Neuronal stem cell (in vitro differentiated cells): ENCODE data around the gene PLXNA4.
"Not testable (repeated sequence)": the region's sequence is repeated elsewhere in the genome, so short reads cannot be mapped to it uniquely, and the experiment has no call there.

Experiments
- DNase-seq: peaks from one replicate; pipeline ENCODE4 v3.0.0-alpha.2; 2013; ENCODE audit warnings: low spot score
- H2AFZ ChIP-seq: one replicate; pipeline ENCODE4 v1.6.1; 2013; ENCODE audit warnings: mild to moderate bottlenecking, low read length, inconsistent platforms
- H2AK5ac ChIP-seq: 2 replicates; pipeline ENCODE4 v1.6.1; 2013; ENCODE audit warnings: low read depth, mild to moderate bottlenecking, inconsistent platforms, low read length, moderate library complexity, mixed read lengths
- H2BK120ac ChIP-seq: 2 replicates; pipeline ENCODE4 v1.6.1; 2013; ENCODE audit warnings: low read depth, mild to moderate bottlenecking, inconsistent platforms, low read length, moderate library complexity, mixed read lengths
- H2BK12ac ChIP-seq: one replicate; pipeline ENCODE4 v1.6.1; 2013; ENCODE audit warnings: low read length, inconsistent platforms
- H2BK15ac ChIP-seq: 2 replicates; pipeline ENCODE4 v1.6.1; 2013; ENCODE audit warnings: mild to moderate bottlenecking, low read length, inconsistent platforms, mixed read lengths
- H2BK5ac ChIP-seq: one replicate; pipeline ENCODE4 v1.6.1; 2013; ENCODE audit warnings: inconsistent platforms, mild to moderate bottlenecking, low read length, moderate library complexity
- H3K14ac ChIP-seq: one replicate; pipeline ENCODE4 v1.6.1; 2013; ENCODE audit warnings: low read length, inconsistent platforms
- H3K18ac ChIP-seq: 2 replicates; pipeline ENCODE4 v1.6.1; 2013; ENCODE audit warnings: low read length, inconsistent platforms
- H3K23ac ChIP-seq: 2 replicates; pipeline ENCODE4 v1.6.1; 2013; ENCODE audit warnings: low read depth, mild to moderate bottlenecking, mixed read lengths, low read length, inconsistent platforms; ENCODE audit not compliant: poor library complexity
- H3K27ac ChIP-seq: replicated peaks from 3 replicates; pipeline ENCODE4 v1.5.1; 2013; ENCODE audit warnings: low read length, inconsistent platforms
- H3K27me3 ChIP-seq, 3 experiments: 2 replicates each; pipeline ENCODE4 v1.6.1; 2013; ENCODE audit warnings: low read length in 3 of 3, mild to moderate bottlenecking in 2 of 3, inconsistent platforms in 1 of 3, low read depth in 1 of 3, mixed read lengths in 1 of 3, moderate library complexity in 1 of 3; ENCODE audit not compliant: control insufficient read depth in 3 of 3, insufficient read depth in 3 of 3
- H3K36me3 ChIP-seq, 2 donors: replicated peaks in 1 of 2; 2 replicates each; pipeline ENCODE4 v1.6.1; 2013; ENCODE audit warnings: low read length in 2 of 2; ENCODE audit not compliant: control insufficient read depth in 2 of 2, insufficient read depth in 2 of 2
- H3K4ac ChIP-seq: 2 replicates; pipeline ENCODE4 v1.6.1; 2013; ENCODE audit warnings: inconsistent platforms, mild to moderate bottlenecking, low read length, moderate library complexity
- H3K4me1 ChIP-seq, 2 donors: 1 replicate in 1 of 2; 2 replicates in 1 of 2; pipeline ENCODE4 v1.6.1; 2013; ENCODE audit warnings: low read length in 2 of 2, low read depth in 1 of 2; ENCODE audit not compliant: control insufficient read depth in 2 of 2, insufficient read depth in 1 of 2
- H3K4me2 ChIP-seq: one replicate; pipeline ENCODE4 v1.6.1; 2013; ENCODE audit warnings: mild to moderate bottlenecking, low read length, inconsistent platforms; ENCODE audit not compliant: insufficient read depth, poor library complexity, severe bottlenecking
- H3K4me3 ChIP-seq, 2 donors: 2 replicates each; pipeline ENCODE4 v1.5.1; 2013; ENCODE audit warnings: low read length in 2 of 2, mild to moderate bottlenecking in 2 of 2, inconsistent platforms in 1 of 2, moderate library complexity in 1 of 2
- H3K79me1 ChIP-seq: one replicate; pipeline ENCODE4 v1.6.1; 2013; ENCODE audit warnings: low read depth, mild to moderate bottlenecking, inconsistent platforms, low read length, moderate library complexity
- H3K9ac ChIP-seq: one replicate; pipeline ENCODE4 v1.6.1; 2013; ENCODE audit warnings: mild to moderate bottlenecking, low read depth, low read length, inconsistent platforms; ENCODE audit not compliant: poor library complexity
- H3K9me3 ChIP-seq, 2 donors: replicated peaks in 1 of 2; 2 replicates each; pipeline versions ENCODE3 to v1.6.1; 2013; ENCODE audit warnings: low read length in 2 of 2, mild to moderate bottlenecking in 2 of 2, inconsistent platforms in 1 of 2, low read depth in 1 of 2, mixed read lengths in 1 of 2, moderate library complexity in 1 of 2; ENCODE audit not compliant: control insufficient read depth in 2 of 2, insufficient read depth in 1 of 2
- H4K8ac ChIP-seq: one replicate; pipeline ENCODE4 v1.6.1; 2013; ENCODE audit warnings: low read depth, mild to moderate bottlenecking, inconsistent platforms, low read length, moderate library complexity
- H4K91ac ChIP-seq: one replicate; pipeline ENCODE4 v1.6.1; 2013; ENCODE audit warnings: low read length, low read depth, mild to moderate bottlenecking, inconsistent platforms; ENCODE audit not compliant: poor library complexity
- WGBS, 2 donors: extraction: QIAGEN DNeasy Blood & Tissue Kit; methylation state at CpG; one replicate each; pipeline ENCODE4 v1.1.7; 2013; ENCODE audit warnings: missing lambda C conversion rate in 2 of 2, mixed read lengths in 1 of 2; ENCODE audit not compliant: insufficient read length in 2 of 2, insufficient replicate concordance in 1 of 2; ENCODE audit errors: extremely low coverage in 2 of 2; 5-methylcytosine and 5-hydroxymethylcytosine counted together

The PLXNA4 gene

DNA sequence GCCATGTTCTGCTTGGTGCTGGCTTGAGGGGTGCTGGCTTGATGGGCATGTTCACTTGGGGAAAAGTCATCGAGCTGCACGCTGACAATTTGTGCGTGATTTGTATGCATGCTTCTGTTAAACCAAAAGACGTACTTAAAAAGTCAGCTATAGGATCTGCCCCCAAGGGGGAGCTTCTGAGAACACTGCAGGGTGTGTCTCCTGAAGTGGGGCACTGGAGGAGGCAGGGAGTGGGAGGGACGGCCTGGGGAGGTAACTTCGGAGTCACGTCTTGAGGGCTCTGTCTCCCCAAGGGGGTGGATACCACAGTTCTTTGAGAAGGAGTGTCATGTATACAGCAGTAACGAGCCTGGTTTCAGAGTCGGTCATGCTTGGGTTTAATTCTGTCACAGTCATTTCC lies 406.5 kb downstream of the PLXNA4 start:
- no CpG with 5 or more reads among the region's 9 CpGs for WGBS, 2 donors
- Histone ChIP-seq H3K27me3 (no peaks in the 10 kb centered on the region), H2BK15ac (no peak overlapping the region)

DNA sequence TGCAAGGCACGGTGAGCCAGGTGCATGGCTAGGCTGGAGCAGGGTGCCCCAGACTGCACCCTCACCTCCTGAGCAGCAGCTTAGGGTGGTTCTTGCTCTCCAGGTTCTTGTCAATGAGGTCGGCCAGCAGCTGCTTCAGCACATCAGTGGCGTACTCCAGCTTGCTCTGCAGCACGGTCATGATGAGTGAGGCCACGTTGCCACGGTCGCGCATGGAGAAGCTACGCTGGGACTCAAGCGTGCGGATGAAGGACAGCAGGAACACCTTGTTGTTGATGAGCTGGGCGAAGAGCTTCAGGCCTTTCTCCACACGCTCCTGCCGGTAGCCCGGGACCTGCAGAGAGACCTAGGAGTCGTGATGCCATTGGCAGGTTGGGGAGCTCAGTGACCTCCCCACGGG lies 408.0 kb downstream of the PLXNA4 start:
- no peaks in the 10 kb centered on the region for H3K27me3 ChIP-seq
- H2BK15ac ChIP-seq, result no peak overlapping the region
- no peak overlapping the region for H3K4ac ChIP-seq
- H2AK5ac ChIP-seq, result peak overlapping the region; percentile 24
- H3K27ac ChIP-seq, result no peak overlapping the region
- H4K91ac ChIP-seq, result no peak overlapping the region
- H2BK5ac ChIP-seq, result no peak overlapping the region
- H3K18ac ChIP-seq, result peak overlapping the region; percentile 58
- H3K9ac ChIP-seq, result no peak overlapping the region
- no peak for DNase-seq
- H4K8ac ChIP-seq, result no peak overlapping the region
- no peaks in the 10 kb centered on the region for H3K9me3 ChIP-seq
- WGBS, 2 donors, result no CpG with 5 or more reads among the region's 17 CpGs
- no peak overlapping the region for H3K14ac ChIP-seq
- H3K79me1 ChIP-seq, result no peaks in the 10 kb centered on the region
- no peak overlapping the region for H3K4me3 ChIP-seq
- H2AFZ ChIP-seq, result no peak overlapping the region
- H2BK12ac ChIP-seq, result no peak overlapping the region
- H2BK120ac ChIP-seq, result no peak overlapping the region
- H3K4me2 ChIP-seq, result no peak overlapping the region
- no peaks in the 10 kb centered on the region for H3K36me3 ChIP-seq
- peak overlapping the region; percentile 18 for H3K23ac ChIP-seq
- H3K4me1 ChIP-seq, result peaks cover 0 to 5% of the 10 kb centered on the region in 2 donors

More for the DNA sequence above, 406.5 kb downstream of the PLXNA4 start:
- Histone ChIP-seq H2BK120ac (no peak overlapping the region), H2AK5ac (no peak overlapping the region), H4K8ac (no peak overlapping the region), H3K79me1 (no peaks in the 10 kb centered on the region), H3K14ac (no peak overlapping the region), H3K23ac (no peak overlapping the region), H3K27ac (no peak overlapping the region), H3K18ac (peak overlapping the region; percentile 41), H3K4me3 (no peak overlapping the region), H2BK12ac (no peak overlapping the region), H3K4me2 (no peak overlapping the region), H2BK5ac (no peak overlapping the region), H4K91ac (no peak overlapping the region), H3K36me3 (no peaks in the 10 kb centered on the region), H3K4ac (no peak overlapping the region), H3K9me3 (no peaks in the 10 kb centered on the region), H2AFZ (no peak overlapping the region), H3K9ac (no peak overlapping the region), H3K4me1 (peaks cover 0 to 3% of the 10 kb centered on the region in 2 donors)
- DNase-seq, result no peak

DNA sequence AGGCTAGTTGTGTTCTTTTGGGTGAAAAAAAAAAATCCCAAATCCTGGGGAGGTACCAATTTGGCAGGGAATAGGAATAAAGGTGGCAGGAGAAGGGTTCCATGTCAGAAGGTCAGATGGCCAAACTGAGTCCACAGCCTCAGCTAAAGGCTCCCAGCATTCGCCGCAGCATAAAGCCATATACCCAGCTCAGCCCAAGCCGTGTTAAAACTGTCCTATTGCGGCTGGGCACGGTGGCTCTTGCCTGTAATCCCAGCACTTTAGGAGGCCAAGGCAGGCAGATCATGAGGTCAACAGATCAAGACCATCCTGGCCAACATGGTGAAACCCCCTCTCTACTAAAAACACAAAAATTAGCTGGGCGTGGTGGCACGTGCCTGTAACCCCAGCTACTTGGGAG lies 410.6 kb downstream of the PLXNA4 start:
- H3K27me3 ChIP-seq, H4K8ac ChIP-seq, H3K4me3 ChIP-seq, DNase-seq, H2BK120ac ChIP-seq, H4K91ac ChIP-seq, H3K14ac ChIP-seq, H3K4ac ChIP-seq, H2BK15ac ChIP-seq, H3K4me2 ChIP-seq, H3K9me3 ChIP-seq, H2BK12ac ChIP-seq, H3K4me1 ChIP-seq, H3K36me3 ChIP-seq, H3K79me1 ChIP-seq, H3K23ac ChIP-seq, H3K9ac ChIP-seq, H3K18ac ChIP-seq, H2BK5ac ChIP-seq, H3K27ac ChIP-seq, H2AFZ ChIP-seq, H2AK5ac ChIP-seq: not testable (repeated sequence)
- no CpG with 5 or more reads among the region's 7 CpGs for WGBS, 2 donors

DNA sequence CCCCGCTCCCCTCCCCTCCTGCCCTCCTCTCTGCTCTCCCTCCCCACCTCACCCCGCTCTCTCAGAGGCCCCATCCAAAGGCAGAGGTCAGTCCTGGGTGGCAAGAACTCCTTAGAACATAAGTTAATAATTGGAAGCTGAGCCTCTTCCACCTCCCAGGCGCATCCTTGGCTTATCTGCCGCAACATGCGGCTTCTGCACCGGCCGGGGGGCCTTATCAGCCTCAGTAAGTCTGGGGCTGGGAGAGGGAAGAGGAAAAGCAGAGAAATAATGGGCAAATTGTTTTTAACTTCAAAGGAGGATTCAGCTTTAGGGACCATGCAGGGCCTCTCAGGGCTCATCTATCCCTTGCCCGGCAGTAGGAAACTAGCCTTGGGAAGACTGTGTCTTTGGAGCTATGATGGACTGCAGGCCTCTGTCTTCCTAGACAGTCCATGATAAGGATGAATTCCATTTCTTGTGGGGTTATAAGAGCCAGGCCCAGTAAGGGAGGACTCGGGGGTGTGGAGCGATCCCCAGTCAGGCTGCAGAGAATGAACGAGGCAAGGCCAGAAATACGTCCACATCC lies 411.6 kb downstream of the PLXNA4 start:
- no CpG with 5 or more reads among the region's 12 CpGs for WGBS, 2 donors
- Histone ChIP-seq H3K23ac (no peak overlapping the region), H2AK5ac (no peak overlapping the region), H3K4me3 (no peak overlapping the region), H3K79me1 (no peaks in the 10 kb centered on the region), H3K4ac (no peak overlapping the region), H2BK15ac (no peak overlapping the region), H3K27ac (no peak overlapping the region), H3K9ac (no peak overlapping the region), H3K9me3 (no peaks in the 10 kb centered on the region), H2BK12ac (no peak overlapping the region), H3K4me2 (no peak overlapping the region), H2AFZ (no peak overlapping the region), H3K4me1 (peaks cover 0 to 7% of the 10 kb centered on the region in 2 donors), H2BK120ac (no peak overlapping the region), H3K36me3 (no peaks in the 10 kb centered on the region), H3K27me3 (no peaks in the 10 kb centered on the region), H4K91ac (no peak overlapping the region), H3K18ac (no peak overlapping the region), H3K14ac (no peak overlapping the region), H2BK5ac (no peak overlapping the region), H4K8ac (no peak overlapping the region)
- no peak for DNase-seq
